Measurements from ENCODE around the gene IHH. TPM values are rescaled to one million over a fixed set of nuclear protein-coding genes. Genes with fewer than 3 reads are reported as not detected.

Gene IHH
- total and polyA plus RNA-seq, 2 donors (not counting 1 experiment from before 2014, with no cell fraction given): 0.15 to 0.22 TPM

- DNase-seq: no peak
- Histone ChIP-seq H3K9me3 (ENCODE audit: control extremely low read depth in 1 of 3, control insufficient read depth in 2 of 3, insufficient read depth in 1 of 3, low read length in 2 of 3) (no peaks in the 10 kb centered on the region), H3K27me3 (replicated peaks in 1 of 4; ENCODE audit: control extremely low read depth in 1 of 4, control insufficient read depth in 3 of 4, insufficient read depth in 4 of 4, low read length in 3 of 4) (no peaks in the 10 kb centered on the region), H3K4me2 (replicated peaks; ENCODE audit: low read depth, low read length, poor library complexity, severe bottlenecking) (no peak overlapping the region), H4K20me1 (ENCODE audit: control insufficient read depth, insufficient read depth, low read length, poor library complexity, severe bottlenecking) (peaks cover 6% of the 10 kb centered on the region), H3K36me3 (replicated peaks in 1 of 2; ENCODE audit: control extremely low read depth in 1 of 2, control insufficient read depth in 1 of 2, extremely low read depth in 1 of 2, insufficient read depth in 2 of 2, low read length in 1 of 2) (peaks cover 0 to 3% of the 10 kb centered on the region in 2 experiments), H3K9ac (ENCODE audit: low read length) (no peak overlapping the region), H2AFZ (ENCODE audit: insufficient read depth, low read depth, low read length, poor library complexity, severe bottlenecking) (no peak overlapping the region), H3K4me1 (ENCODE audit: control insufficient read depth in 2 of 2, insufficient read depth in 2 of 2, low read length in 2 of 2) (no peaks in the 10 kb centered on the region), H3K27ac (ENCODE audit: low read length in 2 of 2) (no peak overlapping the region), H3K4me3 (ENCODE audit: control extremely low read depth in 1 of 5, extremely low read depth in 1 of 5, insufficient read depth in 1 of 5, low read depth in 2 of 5, low read length in 4 of 5) (no peak overlapping the region), H3K79me2 (ENCODE audit: control insufficient read depth, insufficient read depth, low read length) (peaks cover 4% of the 10 kb centered on the region)
- ATAC-seq (ENCODE audit: low read depth): no peak
- Mint-ChIP-seq H3K4me3 (no peak overlapping the region), H3K27ac (no peak overlapping the region), H3K27me3 (no peaks in the 10 kb centered on the region), H3K9me3 (ENCODE audit: insufficient read depth) (no peaks in the 10 kb centered on the region), H3K4me1 (no peaks in the 10 kb centered on the region)
- 90% methylated on average over 2 of the region's 3 CpGs for WGBS (ENCODE audit: insufficient coverage)
- no peak for TF ChIP-seq CTCF (IDR thresholded peaks at IDR 0.05)
- no peak for TF ChIP-seq EZH2 (IDR thresholded peaks at IDR 0.05; ENCODE audit: borderline replicate concordance, insufficient read depth, low read depth, low read length, poor library complexity, severe bottlenecking)
- ChIA-PET POLR2A (no interaction called here), CTCF (no interaction called here)
- intact Hi-C loops (cut with micrococcal nuclease): no loop called here
Measured at GRCh38 chr2:219106251-219106650, 45.5 kb upstream of the IHH start.

GRCh38 chr2:219104107-219105035, 43.6 kb upstream of the IHH start:
- no peak overlapping the region for H3K4me3 Mint-ChIP-seq
- no peaks in the 10 kb centered on the region for H3K4me1 Mint-ChIP-seq
- no peak overlapping the region for H3K27ac ChIP-seq (ENCODE audit: low read length in 2 of 2)
- H3K36me3 ChIP-seq (replicated peaks in 1 of 2; ENCODE audit: control extremely low read depth in 1 of 2, control insufficient read depth in 1 of 2, extremely low read depth in 1 of 2, insufficient read depth in 2 of 2, low read length in 1 of 2): peaks cover 2 to 3% of the 10 kb centered on the region in 2 experiments
- no peak for ATAC-seq (ENCODE audit: low read depth)
- no peaks in the 10 kb centered on the region for H3K27me3 ChIP-seq (replicated peaks in 1 of 4; ENCODE audit: control extremely low read depth in 1 of 4, control insufficient read depth in 3 of 4, insufficient read depth in 4 of 4, low read length in 3 of 4)
- no peak overlapping the region for H3K27ac Mint-ChIP-seq
- H3K4me1 ChIP-seq (ENCODE audit: control insufficient read depth in 2 of 2, insufficient read depth in 2 of 2, low read length in 2 of 2): no peaks in the 10 kb centered on the region
- H3K4me3 ChIP-seq (ENCODE audit: control extremely low read depth in 1 of 5, extremely low read depth in 1 of 5, insufficient read depth in 1 of 5, low read depth in 2 of 5, low read length in 4 of 5): no peak overlapping the region
- peaks cover 6% of the 10 kb centered on the region for H4K20me1 ChIP-seq (ENCODE audit: control insufficient read depth, insufficient read depth, low read length, poor library complexity, severe bottlenecking)
- intact Hi-C loops (cut with micrococcal nuclease): no loop called here
- no peaks in the 10 kb centered on the region for H3K9me3 ChIP-seq (ENCODE audit: control extremely low read depth in 1 of 3, control insufficient read depth in 2 of 3, insufficient read depth in 1 of 3, low read length in 2 of 3)
- H2AFZ ChIP-seq (ENCODE audit: insufficient read depth, low read depth, low read length, poor library complexity, severe bottlenecking): no peak overlapping the region
- no peak overlapping the region for H3K4me2 ChIP-seq (replicated peaks; ENCODE audit: low read depth, low read length, poor library complexity, severe bottlenecking)
- H3K79me2 ChIP-seq (ENCODE audit: control insufficient read depth, insufficient read depth, low read length): peaks cover 3% of the 10 kb centered on the region
- peak; percentile 20 for DNase-seq
- ChIA-PET CTCF (interaction anchor here (0.7 to 2.8 kb wide), 7 partner anchors 9 to 383 kb away, joined by 3 to 16 read pairs (median 4); no protein-coding TSS in a partner anchor), POLR2A (no interaction called here)
- H3K9ac ChIP-seq (ENCODE audit: low read length): no peak overlapping the region
- 100% methylated on average over 1 of the region's 4 CpGs for WGBS (ENCODE audit: insufficient coverage)
- H3K27me3 Mint-ChIP-seq: no peaks in the 10 kb centered on the region
- H3K9me3 Mint-ChIP-seq (ENCODE audit: insufficient read depth): no peaks in the 10 kb centered on the region
- TF ChIP-seq EZH2 (IDR thresholded peaks at IDR 0.05; ENCODE audit: borderline replicate concordance, insufficient read depth, low read depth, low read length, poor library complexity, severe bottlenecking): no peak
- peak; percentile 74 for TF ChIP-seq CTCF (IDR thresholded peaks at IDR 0.05)

Measured in B cell (primary cell).